ENCODE data around the gene SCN7A.
"Not testable (repeated sequence)": the region's sequence is repeated elsewhere in the genome, so short reads cannot be mapped to it uniquely, and the experiment has no call there.

Gene SCN7A

DNA sequence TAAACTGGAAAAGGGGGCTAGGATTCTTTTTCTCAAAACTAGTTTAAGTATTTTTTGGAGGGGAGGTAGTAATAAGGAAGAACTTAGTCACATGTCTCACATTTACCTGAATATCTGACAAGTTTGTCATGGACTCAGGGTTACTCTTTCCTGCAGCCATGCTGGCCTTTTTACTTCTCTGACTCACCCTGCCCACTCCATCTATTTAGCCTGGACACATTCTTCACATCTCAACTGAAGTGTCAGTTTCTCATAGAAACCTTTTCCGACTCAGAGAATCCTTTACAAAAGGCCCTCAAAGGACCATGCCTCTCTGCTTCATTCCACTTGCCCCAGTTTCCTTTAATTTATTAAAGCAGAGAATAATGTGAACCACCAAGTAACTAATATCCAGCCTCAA, 42.6 kb downstream of the SCN7A start:
- no peak for DNase-seq

DNA sequence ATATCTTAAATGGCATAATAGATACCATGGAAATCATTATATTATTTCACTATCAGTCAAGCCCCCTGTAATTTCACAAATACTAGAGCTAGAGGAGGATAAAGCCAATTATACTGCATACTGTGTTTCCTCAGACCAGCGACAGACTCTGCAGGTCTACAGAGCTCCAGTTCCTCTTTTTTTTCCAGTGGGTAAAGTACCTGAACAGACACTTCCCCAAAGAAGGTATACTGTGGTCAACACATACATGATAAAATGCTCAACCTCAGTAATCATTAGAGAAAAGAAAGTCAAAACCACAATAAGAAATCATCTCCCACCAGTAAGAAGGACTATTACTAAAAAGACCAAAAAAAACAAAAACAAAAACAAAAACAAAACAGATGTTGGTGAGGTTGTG, 44.6 kb downstream of the SCN7A start:
- DNase-seq: no peak

DNA sequence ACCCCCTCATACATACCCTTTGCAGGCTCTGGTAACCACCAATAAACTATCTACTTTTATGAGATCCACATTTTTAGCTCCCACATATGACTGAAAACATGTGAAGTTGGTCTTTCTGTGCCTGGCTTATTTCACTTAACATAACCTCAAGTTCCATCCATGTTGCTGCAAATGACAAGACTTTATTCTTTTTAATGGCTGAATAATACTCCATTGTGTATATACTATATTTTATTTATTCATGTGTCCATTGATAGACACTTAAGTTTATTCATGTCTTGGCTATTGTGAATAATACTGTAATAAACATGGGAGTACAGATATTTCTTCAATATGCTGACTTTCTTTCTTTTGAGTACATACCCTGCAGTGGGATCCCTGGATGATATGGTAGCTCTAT, 45.9 kb downstream of the SCN7A start:
- DNase-seq: no peak

DNA sequence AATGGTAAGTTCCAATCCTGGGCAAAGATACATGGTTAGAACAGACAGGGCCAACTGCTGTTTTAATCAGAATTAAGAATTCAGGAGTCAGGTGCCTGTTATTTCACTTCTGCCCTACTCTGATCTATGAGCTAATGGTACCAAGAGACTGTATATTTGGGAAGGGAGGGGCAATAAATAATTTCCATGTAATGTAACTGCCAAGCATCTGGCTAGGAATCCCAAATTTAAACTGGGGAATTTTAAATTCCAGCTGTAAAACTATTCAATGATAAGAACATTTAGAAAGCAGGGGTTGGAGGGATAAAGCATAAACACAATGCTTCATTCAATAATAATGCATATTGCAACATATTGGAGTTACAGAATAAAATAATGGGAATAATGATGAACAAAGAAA, 49.7 kb downstream of the SCN7A start:
- DNase-seq: no peak

DNA sequence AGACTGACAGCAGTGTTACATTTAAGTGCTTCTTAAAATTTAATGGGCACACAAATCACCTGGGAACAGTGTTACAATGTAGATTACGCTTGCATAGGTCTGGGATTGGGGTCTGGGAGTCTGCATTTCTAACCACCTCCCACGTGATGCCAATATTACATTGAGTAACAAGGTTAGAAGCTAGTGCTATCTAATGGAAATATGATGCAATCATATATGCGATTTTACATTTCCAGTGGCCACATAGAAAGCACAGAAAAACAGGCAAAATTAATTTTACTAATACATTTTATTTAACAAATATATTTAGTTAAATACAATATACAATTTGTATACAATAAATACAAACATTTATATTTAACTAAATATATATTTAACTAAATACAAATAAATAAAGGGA, 53.7 kb downstream of the SCN7A start:
- no peak for DNase-seq

DNA sequence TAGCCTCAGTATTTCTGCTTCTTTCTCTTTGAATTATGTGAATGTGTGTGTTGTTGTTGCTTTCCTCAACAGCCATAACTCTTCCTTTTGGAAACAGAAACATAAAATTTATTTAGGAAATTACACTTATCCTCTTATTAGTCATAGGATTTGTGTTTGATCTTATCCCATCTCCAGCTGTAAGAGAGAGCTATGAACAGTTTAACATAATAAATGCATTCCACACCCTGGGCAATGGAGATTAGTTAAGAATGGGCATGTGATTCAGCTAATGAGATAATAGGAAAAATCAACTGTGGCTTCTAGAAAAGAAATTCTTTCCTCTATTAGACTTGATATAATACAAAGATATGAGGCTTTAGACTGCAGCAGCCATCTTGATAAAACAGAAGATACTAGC, 55.0 kb downstream of the SCN7A start:
- no peak for DNase-seq

DNA sequence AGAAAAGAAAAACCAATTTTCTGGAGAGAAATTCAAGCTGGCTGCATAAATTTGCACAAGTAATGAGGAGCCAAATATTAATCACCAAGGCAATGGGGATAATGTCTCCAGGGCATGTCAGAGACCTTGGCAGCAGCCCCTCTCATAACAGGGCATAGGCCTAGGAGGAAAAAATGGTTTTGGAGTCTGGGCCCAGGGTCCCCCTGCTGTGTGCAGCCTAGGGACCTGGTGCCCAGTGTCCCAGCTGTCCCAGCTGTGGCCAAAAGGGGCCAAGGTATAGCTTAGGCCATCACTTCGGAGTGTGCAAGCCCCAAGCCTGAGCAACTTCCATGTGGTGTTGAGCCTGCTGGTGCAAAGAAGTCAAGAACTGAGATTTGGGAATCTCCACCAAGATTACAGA, 57.1 kb downstream of the SCN7A start:
- DNase-seq: no peak

DNA sequence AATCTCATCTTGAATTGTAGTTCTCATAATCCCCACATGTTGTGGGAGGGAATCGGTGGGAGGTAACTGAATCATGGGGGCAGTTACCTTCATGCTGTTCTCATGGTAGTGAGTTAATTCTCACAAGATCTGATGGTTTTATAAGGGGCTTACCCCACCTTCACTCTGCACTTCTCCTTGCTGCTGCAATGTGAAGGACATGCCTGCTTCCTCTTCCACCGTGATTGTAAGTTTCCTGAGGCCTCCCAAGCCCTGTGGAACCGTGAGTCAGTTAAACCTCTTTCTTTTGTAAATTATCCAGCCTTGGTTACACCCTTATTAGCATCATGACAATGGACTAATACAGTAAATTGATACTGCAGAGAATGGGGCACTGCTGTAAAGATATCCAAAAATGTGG, 57.9 kb downstream of the SCN7A start:
- no peak for DNase-seq

DNA sequence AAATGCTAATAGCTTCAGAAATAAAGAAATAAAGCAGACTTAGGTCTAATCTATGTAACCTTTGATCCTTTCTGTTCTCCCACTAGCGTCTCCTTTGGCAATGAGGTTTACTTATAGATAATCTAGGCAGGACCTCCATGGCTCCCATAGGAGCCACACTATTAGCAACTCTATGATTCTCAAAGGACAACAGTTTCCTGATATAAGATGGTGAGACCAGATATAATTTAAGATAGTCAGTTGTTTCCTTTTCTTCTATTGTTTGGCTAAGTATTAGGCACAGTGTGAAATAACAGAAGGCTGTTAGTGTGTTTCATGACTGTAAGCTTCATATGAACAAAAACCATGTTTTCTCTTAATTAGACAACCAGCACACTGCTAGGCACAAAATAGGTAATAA, 59.6 kb downstream of the SCN7A start:
- no peak for DNase-seq

DNA sequence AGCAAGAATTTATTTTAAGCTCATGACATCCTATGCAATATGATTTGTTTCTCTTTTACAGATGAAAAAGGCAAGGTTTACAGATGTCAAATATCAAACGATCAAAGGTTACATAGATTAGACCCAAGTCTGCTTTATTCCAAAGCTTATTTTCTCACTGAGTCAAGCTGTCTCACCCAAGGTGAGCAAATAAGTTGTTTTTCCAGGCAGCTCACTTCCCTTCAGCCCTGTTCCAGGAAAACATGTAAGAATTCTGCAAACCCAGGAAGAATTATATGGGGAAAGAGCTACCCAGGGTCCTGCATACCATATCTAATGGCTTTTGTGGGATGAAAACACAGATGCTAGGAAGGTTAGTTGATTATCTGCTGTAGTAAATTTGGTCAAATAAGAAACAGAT, 60.6 kb downstream of the SCN7A start:
- no peak for DNase-seq

DNA sequence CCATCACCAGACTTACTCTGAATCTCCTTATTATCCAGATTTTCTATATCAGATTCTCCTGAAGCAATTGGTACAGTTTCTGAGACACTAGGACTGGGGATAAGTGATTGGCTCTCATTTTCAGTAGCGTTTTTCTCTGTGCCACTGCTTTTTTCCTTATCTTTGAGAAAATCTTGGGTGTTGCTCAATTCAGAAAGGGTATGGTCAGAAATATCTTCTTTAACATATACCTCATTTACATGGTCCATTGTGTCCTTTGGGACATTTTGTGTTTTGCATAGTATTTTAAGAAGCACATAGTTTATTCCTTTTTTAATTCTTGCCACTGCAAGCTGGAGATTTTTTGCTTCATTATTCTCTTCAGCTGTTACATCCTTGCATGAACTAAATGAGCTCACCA, 61.7 kb downstream of the SCN7A start:
- DNase-seq: no peak

DNA sequence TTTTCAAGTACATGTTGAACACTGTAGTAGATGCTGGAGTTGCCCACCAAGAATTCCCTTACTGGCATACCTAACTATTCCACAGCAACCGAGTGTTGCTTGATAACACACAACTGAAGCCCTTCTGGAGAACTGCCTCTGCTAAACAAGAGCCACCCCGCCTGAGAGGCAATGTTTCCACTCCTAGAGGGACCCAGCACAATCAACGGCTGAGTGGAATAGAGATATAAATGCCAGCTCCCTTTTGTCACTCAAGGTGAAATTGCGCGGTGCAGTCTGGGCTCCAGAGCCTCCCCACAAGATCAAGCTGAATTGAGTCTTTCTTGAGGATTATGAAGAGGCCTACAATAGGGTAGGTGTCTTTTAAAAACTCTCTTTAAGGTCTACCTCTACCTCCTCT, 69.2 kb downstream of the SCN7A start:
- no peak for DNase-seq

DNA sequence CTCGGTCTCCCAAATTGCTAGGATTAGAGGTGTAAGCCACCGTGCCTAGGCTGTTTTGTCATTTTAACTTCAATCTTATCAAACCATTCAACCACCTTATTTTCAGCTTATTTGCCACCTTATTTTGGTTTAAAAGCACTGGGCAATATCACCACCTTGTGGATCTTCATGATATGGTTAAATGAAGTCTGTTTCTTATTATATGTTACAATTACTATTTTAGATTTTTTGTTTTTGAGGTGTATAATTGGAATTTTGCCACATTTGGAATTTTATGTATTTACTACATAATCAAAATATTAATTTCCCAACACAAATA, 74.5 kb downstream of the SCN7A start:
- DNase-seq: no peak

DNA sequence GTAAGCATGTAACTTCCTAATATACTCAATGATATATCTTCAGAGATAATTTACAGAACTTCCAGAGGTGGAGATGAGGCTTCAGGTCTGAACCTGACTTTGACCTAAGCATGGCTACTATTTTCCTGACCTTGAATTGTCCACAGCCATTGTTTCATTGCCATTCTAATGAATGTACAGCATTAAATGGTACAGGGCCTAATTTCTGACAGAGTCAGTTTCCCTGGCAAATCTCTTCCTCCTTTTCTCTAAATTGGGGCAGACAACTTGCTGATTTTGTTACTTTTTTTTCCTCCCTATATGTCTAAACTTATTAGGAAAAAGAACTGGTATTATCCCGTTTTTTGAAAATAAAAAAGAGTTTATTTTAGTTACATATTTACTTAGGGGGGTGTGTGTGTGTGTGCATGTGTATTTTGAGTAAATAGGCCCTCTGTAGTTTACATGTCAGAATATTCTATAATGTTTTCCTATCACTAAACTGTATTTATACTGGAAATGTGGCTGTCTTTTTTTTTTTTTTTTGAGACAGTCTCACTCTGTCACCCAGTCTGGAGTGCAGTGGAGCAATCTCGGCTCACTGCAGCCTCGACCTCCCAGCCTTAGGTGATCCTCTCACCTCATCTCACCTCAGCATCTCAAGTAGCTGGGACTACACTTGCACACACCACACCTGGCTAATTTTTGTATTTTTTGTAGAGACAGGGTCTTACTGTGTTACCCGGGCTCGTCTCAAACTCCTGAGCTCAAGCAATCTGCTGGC, 75.0 kb downstream of the SCN7A start:
- DNase-seq: no peak

DNA sequence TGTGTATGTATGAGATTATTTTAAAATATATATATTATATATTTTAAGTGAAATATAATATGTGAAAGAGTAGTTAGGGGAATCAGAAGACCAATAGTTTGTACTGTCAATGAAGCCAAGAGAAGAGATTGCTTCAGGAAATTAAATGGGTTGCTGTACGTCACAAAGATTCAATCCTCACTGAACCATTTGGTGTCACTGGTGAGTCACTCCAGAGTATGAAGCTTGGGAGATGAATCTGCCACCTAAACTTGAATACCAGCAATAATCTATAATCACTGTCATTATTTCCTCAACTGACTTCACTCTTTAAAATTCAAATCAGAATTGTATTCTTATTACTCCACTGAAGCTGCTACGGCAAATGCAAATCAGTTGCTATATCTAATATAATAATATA, 76.4 kb downstream of the SCN7A start:
- no peak for DNase-seq

DNA sequence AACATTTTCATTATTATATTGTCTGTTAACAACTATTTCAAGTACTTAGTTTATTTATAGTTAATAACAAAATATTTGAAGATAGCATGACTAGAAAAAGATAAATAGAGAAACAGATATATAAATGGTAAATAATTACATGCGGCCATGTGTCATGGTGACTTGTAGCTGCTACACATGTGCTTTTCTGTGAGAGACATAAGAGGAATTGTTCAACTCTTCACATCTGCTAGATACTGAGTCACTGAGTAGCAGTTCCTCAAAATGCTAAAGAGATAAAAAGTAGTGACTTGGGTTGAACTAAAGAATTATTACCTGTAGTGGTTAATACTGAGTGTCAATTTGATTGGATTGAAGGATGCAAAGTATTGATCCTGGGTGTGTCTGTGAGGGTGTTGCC, 80.8 kb downstream of the SCN7A start:
- no peak for DNase-seq

DNA sequence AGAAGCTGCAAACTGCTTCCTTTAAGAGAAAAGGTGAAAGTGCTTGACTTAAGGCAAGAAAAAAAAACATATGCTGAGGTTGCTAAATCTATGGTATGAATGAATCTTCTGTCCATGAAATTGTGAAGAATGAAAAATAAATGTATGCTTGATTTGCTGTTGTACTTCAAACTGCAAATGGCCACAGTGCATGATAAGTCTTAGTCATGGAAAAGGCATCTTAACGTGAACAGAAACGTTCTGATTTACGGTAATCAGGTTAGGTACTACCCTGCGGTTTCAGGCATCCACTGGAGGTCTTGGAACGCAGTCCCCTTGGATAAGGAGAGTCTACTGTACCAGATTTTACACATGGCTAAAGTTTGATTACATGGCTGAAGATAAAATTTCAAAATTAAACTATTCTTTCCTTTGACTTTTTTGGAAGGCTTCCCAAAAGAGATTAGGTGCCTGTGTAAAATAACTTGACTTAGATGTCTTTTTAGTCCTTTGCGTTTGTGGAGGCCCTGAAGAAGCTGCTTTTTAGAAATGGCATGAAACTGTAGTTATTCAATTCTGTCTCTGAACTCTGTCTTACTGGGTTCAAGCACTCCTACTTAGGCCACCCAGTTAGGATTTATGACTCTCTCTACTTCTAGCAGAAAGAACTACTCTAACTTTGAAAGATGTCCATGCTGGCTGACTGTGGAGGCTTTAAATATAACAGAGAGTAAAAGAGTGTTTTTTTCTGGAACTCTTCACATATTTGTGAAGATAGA, 82.4 kb downstream of the SCN7A start:
- no peak for DNase-seq

DNA sequence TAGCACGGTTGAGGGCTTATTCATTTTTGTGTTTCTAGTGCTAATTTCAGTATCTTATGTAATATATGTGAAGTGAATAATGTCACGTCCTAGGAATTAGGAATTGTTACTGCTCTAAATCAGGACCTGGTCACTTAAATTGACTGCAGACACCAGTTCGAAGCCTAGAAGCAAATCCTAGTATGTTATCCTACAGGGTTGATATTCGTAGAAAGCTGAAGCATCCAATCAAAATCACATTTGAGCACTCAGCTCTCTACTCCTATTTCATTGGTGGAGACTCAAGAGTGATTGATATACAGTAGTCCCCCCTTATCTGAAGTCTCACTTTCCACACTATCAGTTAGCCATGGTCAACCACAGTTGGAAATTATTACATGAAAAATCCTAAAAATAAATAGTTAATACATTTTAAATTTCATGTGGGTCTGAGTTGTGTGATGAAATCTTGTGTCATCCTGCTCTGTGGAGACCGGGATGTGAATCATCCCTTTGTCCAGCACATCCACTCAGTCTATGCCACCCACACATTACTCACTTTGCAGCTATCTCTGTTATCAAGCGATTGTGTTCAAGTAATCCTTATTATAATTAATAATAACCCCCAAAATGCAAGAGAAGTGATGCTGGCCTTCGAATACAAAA, 83.1 kb downstream of the SCN7A start:
- DNase-seq: no peak

DNA sequence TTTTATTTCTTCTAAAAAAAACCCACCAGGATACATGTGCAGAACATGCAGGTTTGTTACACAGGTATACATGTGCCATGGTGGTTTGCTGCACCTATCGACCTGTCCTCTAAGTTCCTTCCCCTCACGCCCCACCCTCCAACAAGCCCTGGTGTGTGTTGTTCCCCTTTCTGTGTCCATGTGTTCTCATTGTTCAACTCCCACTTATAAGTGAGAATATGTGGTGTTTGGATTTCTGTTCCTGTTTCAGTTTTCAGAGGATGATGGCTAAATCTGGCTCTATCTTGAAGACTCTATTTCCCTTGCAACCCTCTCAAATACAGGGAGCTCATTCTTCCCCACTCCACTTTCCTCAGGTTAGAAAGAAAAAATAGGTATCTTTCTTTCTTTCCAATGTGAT, 86.3 kb downstream of the SCN7A start:
- not testable (repeated sequence) for DNase-seq

DNA sequence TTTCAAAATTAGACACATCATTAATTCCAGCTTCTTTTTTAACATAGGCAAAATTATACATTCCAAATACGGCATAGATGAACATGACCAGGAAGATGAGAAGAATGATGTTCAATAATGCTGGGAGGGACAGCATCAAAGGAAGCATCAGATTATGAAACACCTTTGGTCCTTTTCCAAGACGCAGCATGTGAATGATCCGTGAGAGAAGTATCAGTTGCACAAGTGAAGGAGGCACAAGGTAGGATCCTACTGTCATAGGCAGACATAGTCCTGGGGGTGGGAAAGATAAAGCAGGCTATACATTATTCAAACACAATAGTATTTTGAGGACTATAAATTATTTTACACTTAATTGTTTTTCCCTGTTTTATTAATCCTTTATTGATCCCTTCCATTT, 87.7 kb downstream of the SCN7A start:
- DNase-seq: no peak

DNA sequence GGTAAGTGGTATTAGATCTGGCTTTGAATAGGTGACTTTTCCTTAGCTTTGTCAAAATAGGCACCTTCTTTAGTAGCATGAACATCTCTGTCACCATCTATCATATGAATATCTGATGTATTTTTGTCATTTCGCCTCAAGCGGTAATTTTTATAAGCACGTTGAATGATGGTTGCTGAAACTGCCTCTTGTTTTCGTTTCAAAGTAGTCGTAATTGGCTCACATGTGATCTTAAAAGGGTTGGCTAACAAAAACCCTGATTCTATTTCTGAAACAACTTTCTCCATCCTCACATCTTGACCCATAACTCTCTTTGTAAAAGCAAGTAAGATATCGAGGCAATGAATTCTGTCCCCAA, 88.5 kb downstream of the SCN7A start:
- DNase-seq: no peak

DNA sequence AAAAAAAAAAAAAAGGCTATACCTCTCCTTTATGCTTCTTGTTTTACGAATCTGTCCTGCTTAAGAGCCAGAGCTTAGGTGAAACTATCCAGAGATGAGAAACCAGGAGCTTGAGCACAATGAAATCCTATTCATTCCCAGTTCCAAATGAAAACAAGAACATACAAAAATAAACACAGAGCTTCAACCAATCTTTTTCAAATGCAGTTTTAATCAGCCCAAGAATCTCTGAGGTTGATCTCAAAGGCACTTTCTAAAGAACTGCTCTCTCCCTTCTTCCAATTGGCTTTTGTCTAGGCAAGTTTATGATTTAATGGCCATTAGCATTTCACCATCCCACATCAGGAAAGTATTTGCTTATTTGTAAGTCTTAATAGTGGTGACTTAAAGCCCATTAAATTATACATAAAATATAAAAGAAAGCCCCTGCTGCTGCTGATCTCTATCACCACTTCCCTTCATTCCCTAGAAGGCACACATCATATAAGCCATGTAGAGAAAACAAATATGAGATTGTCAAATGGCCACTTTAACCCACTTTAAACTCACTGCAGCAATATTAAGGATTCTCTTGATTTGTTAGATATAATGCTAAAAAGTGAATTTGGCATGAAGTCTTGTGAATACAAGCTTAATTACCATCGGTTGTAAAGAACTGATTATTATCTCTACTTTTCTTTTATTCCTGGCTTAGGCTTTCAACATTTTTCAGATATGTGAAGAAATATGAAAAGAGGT, 89.0 kb downstream of the SCN7A start:
- peak; percentile 48 for DNase-seq

DNA sequence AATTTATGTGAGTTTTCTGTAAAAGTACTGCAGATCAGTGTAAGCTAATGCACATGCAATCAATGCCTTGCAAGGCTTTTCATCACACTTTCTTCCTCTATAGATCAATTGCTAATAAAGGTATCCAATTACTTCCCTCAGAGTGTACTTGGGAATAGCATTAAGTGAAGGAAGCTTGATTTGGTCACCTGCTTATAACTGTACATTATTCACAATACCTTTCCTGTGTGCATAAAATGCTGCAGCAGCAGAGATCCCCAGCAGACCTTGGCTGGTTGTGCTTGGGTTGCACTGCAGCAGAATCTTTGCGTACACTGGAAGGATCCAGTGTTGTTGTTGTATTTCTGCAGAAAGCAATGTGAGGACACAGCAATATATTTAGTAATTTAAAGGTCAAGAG, 99.8 kb downstream of the SCN7A start:
- no peak for DNase-seq

DNA sequence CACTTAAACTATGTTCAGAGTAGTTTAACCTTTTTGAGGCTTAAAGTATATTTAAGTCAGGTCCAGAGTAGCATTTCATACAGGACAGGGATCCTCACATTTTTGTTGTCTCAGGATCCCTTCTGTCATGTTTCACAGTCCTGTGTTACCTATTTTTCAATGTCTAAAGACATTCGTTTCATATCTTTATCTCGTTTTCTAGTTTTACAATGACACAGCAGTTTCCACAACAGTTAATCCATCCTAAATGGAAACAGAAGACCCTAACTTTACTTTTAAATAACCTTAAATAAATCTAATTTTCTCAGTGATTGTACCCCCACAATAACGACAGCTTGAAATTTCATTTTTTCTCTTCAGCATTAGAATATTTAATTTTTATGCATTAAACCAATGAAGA, 101.0 kb downstream of the SCN7A start:
- DNase-seq: no peak
